Amygdala (tissue), 56 donors: Measurements from ENCODE around the gene MAN1A1.
"Not testable (repeated sequence)": the region's sequence is repeated elsewhere in the genome, so short reads cannot be mapped to it uniquely, and the experiment has no call there.

Experiments
- DNase-seq, 56 donors: peaks; one replicate each; lab custom pipeline; 2025; lab: John Stamatoyannopoulos, UW

MAN1A1 gene

DNA sequence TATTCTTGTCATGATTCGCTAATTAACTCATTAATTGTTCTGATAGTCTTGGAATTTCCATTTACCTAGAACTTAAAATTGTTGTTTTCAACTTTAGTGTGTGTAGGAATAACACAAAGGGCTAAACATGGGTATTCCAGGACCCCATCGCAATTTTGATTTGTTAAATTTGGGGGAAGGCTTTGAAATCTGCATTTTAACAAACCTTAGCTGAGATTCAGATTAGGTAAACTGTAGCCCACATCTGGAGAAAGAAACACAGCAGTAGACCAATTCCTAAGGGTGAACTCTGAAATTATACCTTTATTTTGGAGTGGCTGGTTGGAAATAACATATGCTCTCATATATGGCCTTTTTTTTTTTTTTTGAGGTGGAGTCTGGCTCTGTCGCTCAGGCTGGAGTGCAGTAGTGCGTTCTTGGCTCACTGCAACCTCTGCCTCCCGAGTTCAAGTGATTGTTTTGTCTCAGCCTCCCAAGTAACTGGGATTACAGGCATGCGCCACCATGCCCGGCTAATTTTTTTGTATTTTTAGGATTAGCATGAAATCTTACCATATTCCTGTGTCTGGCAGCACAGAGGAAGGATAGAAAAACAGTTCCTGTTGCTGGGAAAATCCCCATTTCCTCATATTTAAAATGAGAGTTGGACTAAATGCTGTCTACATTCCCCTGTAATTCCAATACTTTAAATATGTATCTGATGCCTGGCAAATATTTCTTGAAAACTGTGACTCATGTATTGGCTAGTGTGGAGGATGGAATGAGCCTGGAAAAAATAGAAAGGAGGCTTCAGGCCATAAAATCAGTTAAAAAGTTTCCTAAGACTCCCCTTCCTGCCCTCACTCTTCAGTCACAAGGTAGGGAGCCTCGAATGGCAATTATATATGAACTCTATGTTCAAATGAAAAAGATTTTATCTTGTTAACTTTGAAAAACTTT, 174.4 kb downstream of the MAN1A1 start:
- no peak for DNase-seq

- DNase-seq: no peak
These were observed 175.5 kb downstream of the MAN1A1 start for GRCh38 chr6:119174085-119174445.

- no peak for DNase-seq
These were observed 176.1 kb downstream of the MAN1A1 start for GRCh38 chr6:119173249-119174084.

DNA sequence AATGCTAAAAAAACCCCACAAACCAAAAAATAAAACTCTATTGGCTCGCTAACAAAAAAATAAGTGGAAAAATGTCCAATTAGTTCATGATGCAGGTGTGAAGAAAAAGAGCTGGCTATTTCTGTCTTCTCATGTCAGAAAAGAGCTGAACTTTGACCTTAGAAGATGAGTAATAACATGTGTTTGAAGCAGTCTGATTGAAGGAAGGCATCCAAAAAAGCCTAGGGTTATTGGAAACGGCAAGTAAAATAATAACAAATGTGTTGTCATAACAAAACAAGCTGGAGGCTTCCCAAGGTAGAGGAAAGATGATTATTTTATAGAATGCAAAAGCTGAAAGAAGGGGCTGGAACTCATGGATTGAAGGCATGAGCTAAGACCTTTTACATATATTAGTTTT, 176.7 kb downstream of the MAN1A1 start:
- DNase-seq: no peak

DNA sequence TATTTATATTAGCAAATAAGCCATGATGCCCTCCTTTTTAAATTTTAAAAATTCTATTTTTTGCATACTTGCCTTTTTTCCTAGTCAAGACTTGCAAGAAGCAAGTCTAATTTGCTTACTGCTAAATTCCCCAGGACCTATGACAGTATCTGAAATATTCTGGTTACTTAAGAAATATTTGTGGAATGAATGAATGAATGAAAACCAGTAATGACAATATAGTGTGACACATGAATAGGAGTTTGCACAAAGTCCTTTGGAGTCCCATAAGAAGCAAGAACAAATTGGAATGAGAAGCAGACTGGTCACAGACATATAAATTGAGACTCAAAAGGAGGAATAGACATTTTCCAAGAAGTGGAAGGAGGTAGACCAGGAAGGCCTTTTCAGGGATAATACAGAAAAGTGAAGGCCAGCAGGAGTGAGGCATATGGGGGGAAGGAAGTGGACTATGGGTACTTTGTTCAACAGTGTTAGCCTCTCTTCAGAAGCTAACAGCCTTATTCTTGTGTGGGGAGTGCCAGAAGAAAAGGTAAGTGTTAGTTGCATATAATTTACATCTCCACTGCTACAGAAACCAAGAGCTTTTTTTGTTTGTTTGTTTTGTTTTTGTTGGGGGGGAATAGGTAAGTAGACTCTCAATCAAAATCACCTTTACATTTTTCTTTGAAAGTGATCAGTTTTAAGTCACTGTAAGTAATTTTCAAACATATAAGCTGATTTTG, 177.5 kb downstream of the MAN1A1 start:
- no peak for DNase-seq

DNA sequence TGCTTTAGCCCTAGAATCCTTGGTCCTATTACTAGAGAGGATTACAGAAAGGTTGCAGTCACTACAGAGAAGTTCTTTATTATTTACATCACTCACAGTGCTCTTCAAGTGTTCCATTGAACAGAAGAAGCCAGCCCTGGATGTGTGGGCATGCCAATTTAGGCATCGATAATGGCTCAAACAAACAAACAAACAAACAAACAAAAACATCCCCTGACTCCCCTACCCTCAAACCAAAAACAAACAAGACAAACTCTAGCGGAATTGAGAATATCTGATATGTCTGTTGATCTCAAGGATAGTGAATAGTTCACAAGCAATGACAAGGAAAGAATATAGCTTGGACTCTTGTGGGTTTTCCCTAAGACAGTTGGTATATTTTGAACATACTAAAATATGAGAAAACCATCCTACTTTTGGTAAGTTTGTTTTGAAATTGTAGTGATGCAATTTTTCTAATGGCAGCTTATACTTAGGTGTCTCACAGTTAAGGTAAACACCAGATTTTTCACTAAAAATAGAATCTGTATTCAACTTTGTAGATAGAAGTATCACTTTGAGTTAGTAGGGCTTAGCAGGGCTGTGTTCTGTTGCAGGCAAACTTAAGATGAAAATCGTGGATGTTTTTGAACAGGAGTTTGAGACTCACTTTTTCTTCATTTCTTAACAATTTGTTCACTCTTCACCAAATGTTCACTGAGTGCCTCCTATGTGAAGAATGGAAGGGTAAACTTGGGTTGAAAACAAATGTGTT, 178.3 kb downstream of the MAN1A1 start:
- no peak for DNase-seq

DNA sequence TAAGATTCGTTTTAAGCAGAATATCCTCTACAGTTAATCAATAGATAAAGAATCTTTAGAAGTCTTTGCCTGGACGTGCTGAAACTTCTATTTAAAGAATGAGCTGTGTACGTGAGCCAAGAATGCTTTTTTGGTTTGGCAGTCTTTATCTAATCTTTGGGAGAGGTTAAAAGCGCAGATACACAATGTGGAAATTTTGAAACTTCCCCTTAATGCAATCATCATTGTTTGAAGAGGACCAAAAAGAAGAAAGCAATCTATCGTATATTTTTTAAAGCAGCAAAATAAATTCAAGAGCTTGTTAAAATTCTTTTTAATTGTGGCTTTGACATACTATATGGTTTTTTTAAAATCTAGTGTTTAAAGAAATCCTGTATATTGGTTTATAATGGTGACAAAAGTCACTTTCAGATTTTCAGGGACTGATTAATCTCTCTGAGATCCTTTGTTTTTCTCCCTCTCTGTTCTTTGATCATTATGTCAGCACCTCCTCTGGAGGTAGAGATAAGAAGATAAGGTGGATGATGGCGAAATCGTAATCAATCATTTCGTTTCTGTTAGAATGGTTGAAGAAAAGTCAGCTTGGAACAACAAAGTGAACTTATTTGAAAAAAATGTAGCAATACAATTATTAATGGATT, 179.0 kb downstream of the MAN1A1 start:
- DNase-seq: no peak

- DNase-seq: no peak
These were observed 179.5 kb downstream of the MAN1A1 start for GRCh38 chr6:119170103-119170446.

GRCh38 chr6:119169355-119169754, 180.2 kb downstream of the MAN1A1 start:
- DNase-seq: not testable (repeated sequence)

DNA sequence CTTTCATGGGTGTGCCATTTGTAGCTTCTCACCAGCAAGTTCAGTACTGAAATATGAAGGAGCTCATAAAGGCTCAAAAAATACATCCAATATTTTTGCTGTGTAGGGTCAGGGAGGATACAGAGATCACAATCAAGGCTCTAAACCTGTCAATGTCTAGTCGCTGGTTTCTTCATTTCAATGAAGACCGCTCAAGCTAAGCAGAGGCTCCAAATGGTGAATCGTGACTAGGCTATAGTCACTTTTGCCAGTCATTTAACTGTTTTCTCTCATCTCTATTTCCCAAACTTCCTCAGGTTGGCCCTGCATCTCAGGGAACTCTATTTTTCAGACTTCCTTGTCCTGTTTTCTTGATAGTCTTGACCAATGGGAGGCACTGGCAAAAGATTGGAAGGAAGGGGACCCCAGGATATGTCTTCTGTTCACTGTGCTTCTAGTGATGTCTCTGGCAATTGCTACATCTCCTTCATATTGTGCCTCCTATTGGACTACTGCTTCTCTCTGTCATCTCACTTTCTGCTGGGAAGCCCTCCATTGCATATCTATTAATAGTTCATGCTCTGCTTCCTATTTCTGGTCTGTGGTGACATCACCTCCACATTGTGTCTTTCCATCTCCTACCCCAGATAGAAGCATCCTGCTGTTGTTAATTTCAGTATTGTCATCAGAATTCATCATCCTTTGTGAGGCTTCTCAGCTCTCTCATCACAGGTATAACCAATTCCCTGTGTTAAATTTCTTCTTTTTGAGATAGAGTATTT, 183.4 kb downstream of the MAN1A1 start:
- no peak for DNase-seq

DNA sequence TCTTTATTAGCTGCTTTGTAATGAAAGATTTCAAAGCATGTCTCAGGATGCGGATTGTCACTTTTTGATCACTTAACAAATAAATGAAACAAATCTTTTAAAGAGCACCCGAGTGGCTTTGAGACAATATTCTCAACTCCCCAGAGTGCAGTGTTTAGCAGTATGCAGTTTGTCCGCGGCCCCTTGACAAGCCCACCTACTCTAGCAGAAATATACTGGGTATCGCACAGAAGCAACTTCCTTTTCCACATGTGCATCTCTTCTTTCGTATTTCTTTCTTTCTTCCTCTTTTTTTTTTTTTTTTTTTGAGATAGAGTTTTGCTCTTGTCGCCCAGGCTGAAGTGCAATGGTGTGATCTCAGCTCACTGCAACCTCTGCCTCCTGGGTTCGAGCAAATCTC, 186.6 kb downstream of the MAN1A1 start:
- no peak for DNase-seq

DNA sequence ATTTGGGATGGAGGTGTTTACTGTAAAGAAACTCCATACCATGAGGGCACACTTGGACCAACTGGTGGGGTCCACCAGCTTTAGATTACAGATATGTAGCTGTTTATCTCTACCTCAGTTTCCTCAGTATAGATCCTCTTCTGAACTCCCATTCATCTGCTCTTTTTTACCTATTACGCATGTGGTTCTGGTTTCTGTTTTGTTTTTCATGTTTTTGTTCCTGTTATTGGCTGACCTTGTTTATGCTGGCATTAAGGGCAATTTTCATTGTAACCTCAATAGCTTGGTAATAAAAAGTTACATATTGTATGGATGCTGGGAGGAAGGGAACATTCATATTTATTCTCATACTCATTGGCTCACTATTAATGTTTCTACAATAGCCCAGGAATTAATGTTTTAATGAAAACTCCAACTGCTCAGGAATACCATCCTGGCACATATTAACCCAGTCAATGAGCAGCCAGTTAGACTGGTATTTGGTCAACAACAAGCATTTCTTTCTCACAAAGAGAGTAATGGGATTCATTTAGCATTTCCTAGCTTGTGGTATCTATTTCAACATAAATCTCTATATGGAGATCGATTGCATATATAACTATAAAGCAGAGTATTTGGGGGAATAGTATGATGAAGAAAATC, 187.3 kb downstream of the MAN1A1 start:
- DNase-seq: no peak

- DNase-seq: no peak
These were observed 188.1 kb downstream of the MAN1A1 start for GRCh38 chr6:119161438-119161837.

DNA sequence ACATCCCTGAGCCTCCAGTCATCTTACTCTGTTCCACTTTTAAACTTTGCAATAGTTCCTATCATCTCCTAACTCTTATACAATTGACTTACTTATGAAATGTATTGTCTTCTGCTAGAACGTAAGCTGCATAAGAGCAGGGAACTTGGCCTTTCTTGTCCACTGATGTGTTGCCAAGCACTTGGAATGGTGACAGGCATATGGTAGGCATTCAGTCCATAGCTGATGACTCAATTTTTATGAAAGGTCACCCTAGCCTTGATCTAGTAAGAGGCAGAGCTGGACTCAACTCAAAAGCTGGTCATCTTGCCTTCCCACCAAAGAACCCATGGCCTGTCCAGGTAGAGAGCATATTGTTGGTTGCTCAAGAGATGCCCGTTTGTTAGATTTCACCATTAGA, 188.7 kb downstream of the MAN1A1 start:
- no peak for DNase-seq

DNA sequence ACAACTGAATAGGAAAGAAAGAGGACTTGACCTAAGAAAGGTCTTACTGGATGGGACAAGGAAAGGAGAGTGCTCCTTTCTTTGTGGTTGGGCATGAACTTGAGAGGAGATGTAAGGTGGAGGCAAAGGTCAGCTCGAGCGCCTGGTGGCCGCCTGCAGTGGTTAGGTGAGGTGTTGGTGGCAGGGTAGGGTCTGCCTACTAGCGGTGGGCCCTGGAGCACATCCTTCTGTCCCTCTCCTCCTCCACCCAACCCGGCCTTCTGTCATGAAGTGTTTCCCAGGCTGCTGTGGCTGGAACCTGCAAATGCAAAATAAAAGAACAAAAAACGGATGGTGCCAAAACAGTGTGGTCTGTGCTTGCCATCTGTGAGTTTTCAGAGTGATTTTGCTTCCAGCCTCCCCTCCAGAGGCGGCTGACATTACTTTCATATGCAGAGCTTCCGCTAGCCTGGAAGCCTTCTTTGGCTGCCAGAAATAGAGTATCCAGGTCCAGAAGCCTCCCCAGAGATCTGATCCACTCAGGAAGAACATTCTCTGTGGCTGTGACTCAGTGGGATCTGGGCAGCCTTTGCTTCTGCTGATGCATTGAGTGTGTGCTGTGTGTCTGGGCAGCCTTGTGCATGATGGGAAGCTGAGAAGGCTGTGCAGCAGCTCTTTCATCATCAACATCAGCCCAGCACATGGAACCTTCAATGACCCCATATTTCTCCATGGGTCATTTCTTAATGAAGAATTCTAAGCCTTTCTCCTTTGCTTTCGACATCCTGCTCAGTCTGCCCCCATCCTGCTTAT, 191.3 kb downstream of the MAN1A1 start:
- no peak for DNase-seq

GRCh38 chr6:119157506-119157815, 192.1 kb downstream of the MAN1A1 start:
- DNase-seq: no peak

- DNase-seq: no peak
These were observed 192.6 kb downstream of the MAN1A1 start for GRCh38 chr6:119156757-119157505.
